ENCODE data around the gene IL23R. TPM values are rescaled to one million over a fixed set of nuclear protein-coding genes. Genes with fewer than 3 reads are reported as not detected.
"Not testable (repeated sequence)": the region's sequence is repeated elsewhere in the genome, so short reads cannot be mapped to it uniquely, and the experiment has no call there.

The IL23R gene
- total RNA-seq, 3 donors from 2014 or later (not counting 1 experiment from before 2014, with no cell fraction given): 0.31 to 0.55 (median 0.34) TPM

- Histone ChIP-seq H3K27ac (ENCODE audit: low read length) (no peak overlapping the region), H3K9me3 (ENCODE audit: control insufficient read depth, insufficient read depth, low read length) (no peaks in the 10 kb centered on the region), H3K36me3 (ENCODE audit: control insufficient read depth, insufficient read depth, low read length) (no peaks in the 10 kb centered on the region), H3K4me3 (ENCODE audit: low read length) (no peak overlapping the region), H3K27me3 (ENCODE audit: control insufficient read depth, insufficient read depth, low read length) (no peaks in the 10 kb centered on the region), H3K4me1 (ENCODE audit: control insufficient read depth, insufficient read depth, low read length) (no peaks in the 10 kb centered on the region)
- peaks cover 4% of the 10 kb centered on the region for H3K36me3 Mint-ChIP-seq
- no peak overlapping the region for H3K4me3 Mint-ChIP-seq
- intact Hi-C loops (cut with micrococcal nuclease): no loop called here
- no peaks in the 10 kb centered on the region for H3K9me3 Mint-ChIP-seq
- whole genome bisulfite sequencing (ENCODE audit: insufficient coverage): 100% methylated on average over 1 of the region's 1 CpG
- no peak for DNase-seq
- no peak for TF ChIP-seq CTCF (IDR thresholded peaks at IDR 0.05)
- H3K27ac Mint-ChIP-seq: no peak overlapping the region
- H3K27me3 Mint-ChIP-seq (ENCODE audit: low read depth in 2 of 2): peaks cover 0 to 3% of the 10 kb centered on the region in 2 donors
- no peak for ATAC-seq
- H3K4me1 Mint-ChIP-seq: peaks cover 5% of the 10 kb centered on the region in 2 donors
These were observed 35.6 kb downstream of the IL23R start for GRCh38 chr1:67201891-67202290.

DNA sequence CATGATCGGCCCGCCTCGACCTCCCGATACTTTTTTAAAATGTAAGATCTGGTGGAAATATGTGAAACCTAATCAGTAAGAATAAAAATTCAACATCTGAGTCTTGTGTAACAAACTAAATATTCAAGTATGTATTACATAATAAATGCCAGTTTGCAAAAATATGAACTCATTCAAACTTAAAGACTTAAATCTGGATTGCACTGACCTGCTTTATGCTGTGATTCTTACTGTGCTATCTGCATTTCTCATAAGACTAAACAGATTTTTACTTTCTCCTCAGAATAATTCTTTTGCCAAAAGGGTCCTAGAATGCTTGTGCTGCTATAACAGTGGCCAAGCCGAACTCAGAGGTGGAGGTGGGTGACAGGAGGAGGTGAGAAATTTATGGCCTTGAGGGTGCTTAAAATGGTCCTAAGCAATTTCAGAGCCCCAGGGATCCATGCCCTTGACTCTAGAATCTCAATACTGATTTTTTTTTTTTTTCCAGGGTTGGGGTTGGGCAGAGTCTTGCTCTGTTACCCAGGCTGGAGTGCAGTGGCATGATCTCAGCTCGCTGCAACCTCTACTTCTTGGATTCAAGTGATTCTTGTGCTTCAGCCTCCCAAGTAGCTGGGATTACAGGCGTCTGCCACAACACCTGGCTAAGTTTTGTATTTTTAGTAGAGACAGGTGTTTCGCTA, 38.2 kb downstream of the IL23R start:
- no peak for TF ChIP-seq CTCF (IDR thresholded peaks at IDR 0.05)
- H3K36me3 ChIP-seq (ENCODE audit: control insufficient read depth, insufficient read depth, low read length): no peaks in the 10 kb centered on the region
- 71% methylated on average over 4 of the region's 8 CpGs for WGBS (ENCODE audit: insufficient coverage)
- no peak overlapping the region for H3K27ac Mint-ChIP-seq
- H3K9me3 ChIP-seq (ENCODE audit: control insufficient read depth, insufficient read depth, low read length): no peaks in the 10 kb centered on the region
- H3K27ac ChIP-seq (ENCODE audit: low read length): no peak overlapping the region
- H3K4me1 Mint-ChIP-seq: peaks cover 0 to 2% of the 10 kb centered on the region in 2 donors
- no peaks in the 10 kb centered on the region for H3K27me3 ChIP-seq (ENCODE audit: control insufficient read depth, insufficient read depth, low read length)
- H3K4me3 ChIP-seq (ENCODE audit: low read length): no peak overlapping the region
- intact Hi-C loops (cut with micrococcal nuclease): no loop called here
- no peak overlapping the region for H3K4me3 Mint-ChIP-seq
- ATAC-seq (no peak), DNase-seq (no peak)
- H3K4me1 ChIP-seq (ENCODE audit: control insufficient read depth, insufficient read depth, low read length): no peaks in the 10 kb centered on the region
- no peaks in the 10 kb centered on the region for H3K27me3 Mint-ChIP-seq (ENCODE audit: low read depth in 2 of 2)
- no peaks in the 10 kb centered on the region for H3K9me3 Mint-ChIP-seq
- no peaks in the 10 kb centered on the region for H3K36me3 Mint-ChIP-seq

DNA sequence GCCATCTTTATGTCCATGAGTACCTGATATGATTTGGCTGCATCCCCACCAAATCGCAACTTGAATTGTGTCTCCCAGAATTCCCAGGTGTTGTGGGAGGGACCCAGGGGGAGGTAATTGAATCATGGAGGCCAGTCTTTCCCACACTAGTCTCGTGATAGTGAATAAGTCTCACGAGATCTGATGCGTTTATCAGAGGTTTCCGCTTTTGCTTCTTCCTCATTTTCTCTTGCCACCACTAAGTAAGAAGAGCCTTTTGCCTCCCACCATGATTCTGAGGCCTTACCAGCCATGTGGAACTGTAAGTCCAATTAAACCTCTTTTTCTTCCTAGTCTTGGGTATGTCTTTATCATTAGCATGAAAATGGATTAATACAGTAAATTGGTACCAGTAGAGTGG, 41.1 kb downstream of the IL23R start:
- DNase-seq; H3K27ac Mint-ChIP-seq; H3K27ac ChIP-seq (ENCODE audit: low read length); H3K9me3 ChIP-seq (ENCODE audit: control insufficient read depth, insufficient read depth, low read length); H3K4me1 ChIP-seq (ENCODE audit: control insufficient read depth, insufficient read depth, low read length); H3K36me3 ChIP-seq (ENCODE audit: control insufficient read depth, insufficient read depth, low read length); H3K4me3 ChIP-seq (ENCODE audit: low read length); ATAC-seq; H3K36me3 Mint-ChIP-seq; H3K27me3 ChIP-seq (ENCODE audit: control insufficient read depth, insufficient read depth, low read length); intact Hi-C loops (cut with micrococcal nuclease); H3K27me3 Mint-ChIP-seq (ENCODE audit: low read depth in 2 of 2); H3K9me3 Mint-ChIP-seq; H3K4me3 Mint-ChIP-seq: not testable (repeated sequence)
- H3K4me1 Mint-ChIP-seq: peaks cover 11 to 18% of the 10 kb centered on the region in 2 donors
- WGBS (ENCODE audit: insufficient coverage): 98% methylated on average over 5 of the region's 5 CpGs

- H3K27me3 Mint-ChIP-seq (ENCODE audit: low read depth in 2 of 2): no peaks in the 10 kb centered on the region
- no peak overlapping the region for H3K4me3 Mint-ChIP-seq
- Histone ChIP-seq H3K27me3 (ENCODE audit: control insufficient read depth, insufficient read depth, low read length) (no peaks in the 10 kb centered on the region), H3K9me3 (ENCODE audit: control insufficient read depth, insufficient read depth, low read length) (no peaks in the 10 kb centered on the region), H3K4me1 (ENCODE audit: control insufficient read depth, insufficient read depth, low read length) (peaks cover 6% of the 10 kb centered on the region), H3K27ac (ENCODE audit: low read length) (no peak overlapping the region), H3K4me3 (ENCODE audit: low read length) (no peak overlapping the region), H3K36me3 (ENCODE audit: control insufficient read depth, insufficient read depth, low read length) (no peaks in the 10 kb centered on the region)
- no peak overlapping the region for H3K27ac Mint-ChIP-seq
- intact Hi-C loops (cut with micrococcal nuclease): no loop called here
- no peaks in the 10 kb centered on the region for H3K36me3 Mint-ChIP-seq
- peaks cover 11 to 22% of the 10 kb centered on the region in 2 donors for H3K4me1 Mint-ChIP-seq
- 74% methylated on average over 2 of the region's 2 CpGs for WGBS (ENCODE audit: insufficient coverage)
- no peak for ATAC-seq
- no peak for DNase-seq
- no peaks in the 10 kb centered on the region for H3K9me3 Mint-ChIP-seq
- no peak for TF ChIP-seq CTCF (IDR thresholded peaks at IDR 0.05)
These were observed 42.0 kb downstream of the IL23R start for GRCh38 chr1:67208217-67208616.

Data from natural killer cell (primary cell).